Subcutaneous adipose tissue (tissue), 4 donors: ENCODE measurements around the gene DHRS4L2. TPM values are rescaled to one million over a fixed set of nuclear protein-coding genes. Genes with fewer than 3 reads are reported as not detected.
"Not testable (repeated sequence)": the region's sequence is repeated elsewhere in the genome, so short reads cannot be mapped to it uniquely, and the experiment has no call there.

Experiments used
- CTCF ChIP-seq: fragments of 450-650 bp; IDR thresholded peaks from one replicate; pipeline ENCODE4 v1.5.1; 2016; ENCODE audit warnings: low read depth, mild to moderate bottlenecking, control low read depth, antibody characterized with exemption, moderate library complexity
- total RNA-seq, 4 donors: library from RNA; depleted of rRNA; stranded (reverse); fragments of >200 nt; gene quantifications; one replicate each; pipeline ENCODE4 v1.1.0, GENCODE V29; 2016

The DHRS4L2 gene
- 10 to 100 TPM; 13.9 to 26.4 (median 20.9) TPM for total RNA-seq

- not testable (repeated sequence) for TF ChIP-seq CTCF
These were observed at the start of gene DHRS4L2 for GRCh38 chr14:23988607-23989363. DHRS4L2 (plus strand) TSS chr14:23988929; CDS start chr14:23988948, 19 bp downstream.

GRCh38 chr14:23939607-23940326, 49.0 kb upstream of the DHRS4L2 start:
- TF ChIP-seq CTCF = no peak

- TF ChIP-seq CTCF = no peak
These were observed 47.5 kb upstream of the DHRS4L2 start for GRCh38 chr14:23941230-23941629.

- no peak for TF ChIP-seq CTCF
These were observed 47.1 kb upstream of the DHRS4L2 start for GRCh38 chr14:23941669-23942068.

- TF ChIP-seq CTCF = no peak
These were observed 46.1 kb upstream of the DHRS4L2 start for GRCh38 chr14:23942587-23942986.

GRCh38 chr14:23950411-23951135, 38.2 kb upstream of the DHRS4L2 start:
- no peak for TF ChIP-seq CTCF
